VCaP (cell line): ENCODE data around the gene MMS19.

ENCODE experiments used
- H3K27ac ChIP-seq: fragments of 450-650 bp; 2 replicates; pipeline ENCODE4 v1.5.1; 2017
- CTCF ChIP-seq: fragments of 450-650 bp; conservative IDR thresholded peaks from 2 replicates; pipeline ENCODE4 v1.5.1; 2017; ENCODE audit warnings: mild to moderate bottlenecking, moderate library complexity

Gene MMS19

GRCh38 chr10:97509120-97509680 is 11.0 kb upstream of the MMS19 start:
- no peak for TF ChIP-seq CTCF
- H3K27ac ChIP-seq: no peak overlapping the region

GRCh38 chr10:97508342-97508741 is 10.1 kb upstream of the MMS19 start:
- H3K27ac ChIP-seq: no peak overlapping the region
- no peak for TF ChIP-seq CTCF

- no peak for TF ChIP-seq CTCF
- H3K27ac ChIP-seq: no peak overlapping the region
Measured at GRCh38 chr10:97506199-97506991, 8.2 kb upstream of the MMS19 start.

GRCh38 chr10:97505152-97505551 is 6.9 kb upstream of the MMS19 start:
- no peak for TF ChIP-seq CTCF
- H3K27ac ChIP-seq: no peak overlapping the region

- TF ChIP-seq CTCF: no peak
- H3K27ac ChIP-seq: no peak overlapping the region
Measured at GRCh38 chr10:97503406-97503805, 5.2 kb upstream of the MMS19 start.

- no peak overlapping the region for H3K27ac ChIP-seq
- no peak for TF ChIP-seq CTCF
Measured at GRCh38 chr10:97502916-97503315, 4.7 kb upstream of the MMS19 start.

GRCh38 chr10:97500297-97500575 is 2.0 kb upstream of the MMS19 start:
- H3K27ac ChIP-seq: no peak overlapping the region
- no peak for TF ChIP-seq CTCF
